SU-DHL-6 (cell line): ENCODE data around the gene ENOX1.

Experiments used
- H2AFZ ChIP-seq: fragments of 200-600 bp; sonication (generic); 2 replicates; pipeline ENCODE4 v1.6.1; 2014; ENCODE audit warnings: low read depth, mild to moderate bottlenecking, moderate library complexity, mixed read lengths, antibody characterized with exemption, low read length; ENCODE audit not compliant: severe bottlenecking
- H3F3A ChIP-seq: fragments of 200-600 bp; shearing (Covaris generic); 2 replicates; pipeline ENCODE4 v1.6.0; 2016; ENCODE audit warnings: antibody characterized with exemption, mild to moderate bottlenecking; ENCODE audit not compliant: insufficient read depth
- H3K27ac ChIP-seq: fragments of 200-600 bp; sonication (generic); 2 replicates; pipeline ENCODE4 v1.5.1; 2016; ENCODE audit warnings: low read depth, mild to moderate bottlenecking, low read length, moderate library complexity, mixed read lengths
- H3K27me3 ChIP-seq: fragments of 200-600 bp; sonication (generic), shearing (Covaris generic); 2 replicates; pipeline ENCODE4 v1.6.0; 2014; ENCODE audit warnings: mild to moderate bottlenecking, low read length
- H3K36me3 ChIP-seq: fragments of 200-600 bp; sonication (generic); 2 replicates; pipeline ENCODE4 v1.6.1; 2014; ENCODE audit warnings: mild to moderate bottlenecking, low read length, mixed read lengths
- H3K4me2 ChIP-seq: fragments of 300-600, 200-600 bp; shearing (Covaris generic), sonication (generic); 2 replicates; pipeline ENCODE4 v1.6.0; 2014; ENCODE audit warnings: low read length, low read depth, mild to moderate bottlenecking; ENCODE audit not compliant: poor library complexity, severe bottlenecking
- H3K4me3 ChIP-seq: fragments of 200-600 bp; sonication (generic); 2 replicates; pipeline ENCODE4 v1.5.1; 2014; ENCODE audit warnings: antibody characterized with exemption, low read length, mild to moderate bottlenecking, mixed read lengths; ENCODE audit not compliant: insufficient read depth, poor library complexity, severe bottlenecking
- H3K79me2 ChIP-seq: fragments of 200-600 bp; sonication (generic); 2 replicates; pipeline ENCODE4 v1.6.1; 2014; ENCODE audit warnings: mild to moderate bottlenecking, low read length, moderate library complexity; ENCODE audit not compliant: insufficient read depth
- H3K9ac ChIP-seq: fragments of 200-600 bp; sonication (generic); 2 replicates; pipeline ENCODE4 v1.7.0; 2014; ENCODE audit warnings: mild to moderate bottlenecking, low read length
- H3K9me2 ChIP-seq: fragments of 200-600 bp; sonication (generic); replicated peaks from 2 replicates; pipeline ENCODE4 v1.6.1; 2014; ENCODE audit warnings: low read length; ENCODE audit not compliant: insufficient read depth
- H3K9me3 ChIP-seq: fragments of 200-600 bp; sonication (generic); 2 replicates; pipeline ENCODE4 v1.6.1; 2014; ENCODE audit warnings: low read length, mixed read lengths; ENCODE audit not compliant: insufficient read depth
- H4K20me1 ChIP-seq: fragments of 200-600 bp; sonication (generic); 2 replicates; pipeline ENCODE4 v1.6.1; 2014; ENCODE audit warnings: low read depth, mild to moderate bottlenecking, antibody characterized with exemption, low read length, moderate library complexity, mixed read lengths
- EZH2phosphoT487 ChIP-seq: fragments of 200-600 bp; sonication (generic), shearing (Covaris generic); conservative IDR thresholded peaks from 2 replicates; pipeline ENCODE4 v1.6.1; 2018; ENCODE audit warnings: mild to moderate bottlenecking, antibody characterized with exemption, low read length, moderate library complexity, mixed read lengths
- TF ChIP-seq, protein P1 (sequence below): fragments of 200-600 bp; sonication (generic); IDR thresholded peaks from one replicate; pipeline ENCODE4 v1.5.1; 2017; ENCODE audit warnings: antibody characterized with exemption, mild to moderate bottlenecking, low read length, moderate library complexity; ENCODE audit not compliant: insufficient read depth, poor library complexity, severe bottlenecking

ENOX1 gene

DNA sequence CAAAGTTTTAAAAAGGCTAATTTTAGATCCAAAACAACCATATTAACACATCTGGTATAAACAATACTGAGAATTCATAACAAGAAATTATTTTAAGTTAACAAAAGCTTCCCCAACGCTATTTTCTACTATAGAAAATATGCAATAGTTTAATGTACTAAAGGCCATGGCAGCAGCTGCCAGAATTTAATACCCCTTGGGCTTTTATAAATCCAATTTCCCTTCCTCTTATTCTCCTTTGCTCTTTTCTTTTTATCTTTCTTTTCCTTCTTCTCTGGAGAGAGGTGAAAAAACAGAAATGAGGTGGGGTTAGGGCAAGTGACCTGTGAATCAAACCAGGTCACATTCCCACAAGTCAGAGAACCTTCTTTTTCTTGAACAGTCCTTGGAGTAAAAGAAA, 58.9 kb downstream of the ENOX1 start:
- no peaks in the 10 kb centered on the region for H3K79me2 ChIP-seq
- H4K20me1 ChIP-seq, result no peaks in the 10 kb centered on the region
- no peak overlapping the region for H3K9ac ChIP-seq
- TF ChIP-seq, protein P1, sequence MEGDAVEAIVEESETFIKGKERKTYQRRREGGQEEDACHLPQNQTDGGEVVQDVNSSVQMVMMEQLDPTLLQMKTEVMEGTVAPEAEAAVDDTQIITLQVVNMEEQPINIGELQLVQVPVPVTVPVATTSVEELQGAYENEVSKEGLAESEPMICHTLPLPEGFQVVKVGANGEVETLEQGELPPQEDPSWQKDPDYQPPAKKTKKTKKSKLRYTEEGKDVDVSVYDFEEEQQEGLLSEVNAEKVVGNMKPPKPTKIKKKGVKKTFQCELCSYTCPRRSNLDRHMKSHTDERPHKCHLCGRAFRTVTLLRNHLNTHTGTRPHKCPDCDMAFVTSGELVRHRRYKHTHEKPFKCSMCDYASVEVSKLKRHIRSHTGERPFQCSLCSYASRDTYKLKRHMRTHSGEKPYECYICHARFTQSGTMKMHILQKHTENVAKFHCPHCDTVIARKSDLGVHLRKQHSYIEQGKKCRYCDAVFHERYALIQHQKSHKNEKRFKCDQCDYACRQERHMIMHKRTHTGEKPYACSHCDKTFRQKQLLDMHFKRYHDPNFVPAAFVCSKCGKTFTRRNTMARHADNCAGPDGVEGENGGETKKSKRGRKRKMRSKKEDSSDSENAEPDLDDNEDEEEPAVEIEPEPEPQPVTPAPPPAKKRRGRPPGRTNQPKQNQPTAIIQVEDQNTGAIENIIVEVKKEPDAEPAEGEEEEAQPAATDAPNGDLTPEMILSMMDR, result no peak
- TF ChIP-seq EZH2phosphoT487, result no peak
- no peak overlapping the region for H3K4me2 ChIP-seq
- H3K27me3 ChIP-seq, result no peaks in the 10 kb centered on the region
- no peaks in the 10 kb centered on the region for H3F3A ChIP-seq
- H2AFZ ChIP-seq, result no peak overlapping the region
- no peaks in the 10 kb centered on the region for H3K36me3 ChIP-seq
- H3K27ac ChIP-seq, result no peak overlapping the region
- H3K9me3 ChIP-seq, result no peaks in the 10 kb centered on the region
- no peaks in the 10 kb centered on the region for H3K9me2 ChIP-seq
- H3K4me3 ChIP-seq, result no peak overlapping the region

DNA sequence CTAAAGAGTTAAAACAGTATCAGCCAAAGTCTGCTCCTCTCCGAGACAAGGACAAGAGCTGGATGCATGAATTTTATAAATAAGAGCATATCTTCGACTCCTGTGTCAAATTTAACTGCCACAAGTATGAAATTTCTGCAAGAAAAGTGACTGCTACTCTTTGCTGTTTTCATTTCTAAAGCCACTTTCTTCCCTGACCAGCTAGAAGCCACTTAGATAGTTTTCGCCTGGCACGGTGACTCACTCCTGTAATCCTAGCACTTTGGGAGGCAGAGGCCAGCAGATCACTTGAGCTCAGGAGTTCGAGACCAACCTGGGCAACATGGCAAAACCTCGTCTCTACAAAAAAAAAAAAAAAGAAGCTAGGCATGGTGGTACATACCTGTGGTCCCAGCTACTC, 61.3 kb downstream of the ENOX1 start:
- Histone ChIP-seq H3F3A (no peaks in the 10 kb centered on the region), H3K9me3 (no peaks in the 10 kb centered on the region), H3K9me2 (no peaks in the 10 kb centered on the region), H3K27me3 (no peaks in the 10 kb centered on the region), H3K9ac (no peak overlapping the region), H4K20me1 (no peaks in the 10 kb centered on the region), H3K36me3 (no peaks in the 10 kb centered on the region), H3K27ac (no peak overlapping the region), H3K4me2 (no peak overlapping the region), H2AFZ (no peak overlapping the region), H3K79me2 (no peaks in the 10 kb centered on the region), H3K4me3 (no peak overlapping the region)
- TF ChIP-seq, protein P1, result no peak
- TF ChIP-seq EZH2phosphoT487, result no peak

DNA sequence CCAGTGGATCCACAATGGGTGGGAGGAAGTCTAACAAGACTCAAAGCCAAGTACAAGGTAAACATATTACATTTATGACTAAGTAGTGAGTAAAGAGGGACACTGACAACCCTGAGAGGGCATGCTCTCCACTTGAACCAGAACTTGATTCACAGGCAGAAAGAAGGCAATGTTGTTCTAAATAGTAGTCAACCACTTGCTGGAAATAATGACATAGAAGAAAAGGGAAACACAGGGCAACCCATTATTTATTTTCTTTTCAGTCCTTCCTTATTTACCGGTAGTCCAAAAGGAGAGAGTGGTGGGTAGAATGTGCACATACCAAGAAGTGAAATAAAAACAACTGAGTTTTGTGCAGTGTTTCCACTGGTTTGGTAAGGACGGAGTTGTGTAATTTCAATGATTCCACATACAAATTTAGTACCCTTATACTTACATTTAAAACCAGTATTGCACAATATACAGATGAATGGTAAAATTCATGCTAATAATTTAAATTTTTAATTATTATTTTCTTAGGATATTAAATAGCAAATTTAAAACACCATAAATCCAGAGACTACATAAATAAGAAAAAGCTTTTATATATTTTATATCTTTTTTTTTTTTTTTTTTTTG, 65.9 kb downstream of the ENOX1 start:
- H3K36me3 ChIP-seq, result no peaks in the 10 kb centered on the region
- H3K9me2 ChIP-seq, result no peaks in the 10 kb centered on the region
- H3K27ac ChIP-seq, result no peak overlapping the region
- H3K4me3 ChIP-seq, result no peak overlapping the region
- no peaks in the 10 kb centered on the region for H3K9me3 ChIP-seq
- no peak overlapping the region for H2AFZ ChIP-seq
- no peaks in the 10 kb centered on the region for H3F3A ChIP-seq
- no peak overlapping the region for H3K4me2 ChIP-seq
- no peaks in the 10 kb centered on the region for H3K27me3 ChIP-seq
- TF ChIP-seq, protein P1, result no peak
- TF ChIP-seq EZH2phosphoT487, result no peak
- H3K79me2 ChIP-seq, result no peaks in the 10 kb centered on the region
- H3K9ac ChIP-seq, result no peak overlapping the region
- H4K20me1 ChIP-seq, result no peaks in the 10 kb centered on the region
